ENCODE results near the gene TES. TPM values are rescaled to one million over a fixed set of nuclear protein-coding genes. Genes with fewer than 3 reads are reported as not detected.

TES gene
- total and polyA plus RNA-seq, 2 of the 8 experiments (the other 6 are each of a cell fraction or from before 2014, with no cell fraction given), result 18.2 to 36.3 TPM

GRCh38 chr7:116219834-116220233 lies 9.5 kb downstream of the TES start:
- no peak overlapping the region for H2BK20ac ChIP-seq (ENCODE audit: low read length)
- no peaks in the 10 kb centered on the region for H3K9me3 ChIP-seq (ENCODE audit: insufficient read depth in 2 of 2, low read depth in 1 of 2, low read length in 1 of 2)
- POLR2A ChIA-PET (ENCODE audit: partially characterized antibody), result interaction anchor here (1.3 kb wide), 1 partner anchor 9 kb away, joined by 4 read pairs; the partner anchor contains the start of gene TES
- no peak overlapping the region for H2BK15ac ChIP-seq (ENCODE audit: low read length)
- H3K79me2 ChIP-seq (ENCODE audit: control insufficient read depth in 1 of 2, insufficient read depth in 2 of 2, low read length in 2 of 2), result peaks cover 0 to 14% of the 10 kb centered on the region in 2 experiments; a peak in 3 of 4 replicates
- no peak overlapping the region for H3K4me3 ChIP-seq (ENCODE audit: extremely low read depth in 1 of 4, insufficient read depth in 2 of 4, low read depth in 3 of 4, low read length in 4 of 4)
- no peak overlapping the region for H3K23ac ChIP-seq (ENCODE audit: insufficient read length)
- CTCF ChIA-PET (ENCODE audit: partially characterized antibody), result interaction anchor here (0.7 to 1.7 kb wide), 2 partner anchors 16 to 40 kb away, joined by 3 to 8 read pairs; no protein-coding TSS in a partner anchor
- no peak overlapping the region for H3K14ac ChIP-seq (ENCODE audit: insufficient read length)
- FAIRE-seq (no peak), DNase-seq (ENCODE audit: low read depth in 1 of 2, low spot score in 2 of 2) (no peak)
- no peak overlapping the region for H2AK5ac ChIP-seq (ENCODE audit: low read depth, low read length)
- H2AFZ ChIP-seq (ENCODE audit: low read length), result no peak overlapping the region
- H3K18ac ChIP-seq (ENCODE audit: extremely low read depth, low read length), result no peak overlapping the region
- H3K4me1 ChIP-seq (replicated peaks in 1 of 4; ENCODE audit: control insufficient read depth in 3 of 4, insufficient read depth in 4 of 4, low read length in 3 of 4), result no peaks in the 10 kb centered on the region
- no peak overlapping the region for H4K5ac ChIP-seq (ENCODE audit: insufficient read length, low read depth, low read length)
- H4K91ac ChIP-seq (replicated peaks; ENCODE audit: insufficient read length, low read length), result no peak overlapping the region
- H3K27me3 ChIP-seq (replicated peaks in 1 of 4; ENCODE audit: control insufficient read depth in 3 of 4, extremely low read depth in 1 of 4, insufficient read depth in 3 of 4, low read length in 3 of 4), result no peaks in the 10 kb centered on the region
- H2BK5ac ChIP-seq (ENCODE audit: low read depth, low read length), result no peak overlapping the region
- no peaks in the 10 kb centered on the region for H4K20me1 ChIP-seq (replicated peaks in 1 of 2; ENCODE audit: control insufficient read depth in 1 of 2, insufficient read depth in 2 of 2, low read length in 2 of 2)
- H2BK12ac ChIP-seq (ENCODE audit: low read depth, low read length), result no peak overlapping the region
- no peaks in the 10 kb centered on the region; a peak in 1 of 8 replicates for H3K36me3 ChIP-seq (ENCODE audit: control insufficient read depth in 2 of 4, insufficient read depth in 4 of 4, low read length in 3 of 4)
- no peak overlapping the region for H3K56ac ChIP-seq (replicated peaks; ENCODE audit: insufficient read length, low read depth, low read length)
- no peak overlapping the region for H3K27ac ChIP-seq (ENCODE audit: low read depth, low read length)
- no peak overlapping the region for H2BK120ac ChIP-seq (replicated peaks; ENCODE audit: low read depth, low read length)
- H3K4ac ChIP-seq (replicated peaks; ENCODE audit: insufficient read length, low read depth, low read length), result no peak overlapping the region
- no peaks in the 10 kb centered on the region for H3K79me1 ChIP-seq (ENCODE audit: low read depth, low read length)
- no peaks in the 10 kb centered on the region for H3K23me2 ChIP-seq (ENCODE audit: low read depth, low read length)
- H3K9ac ChIP-seq (replicated peaks in 1 of 4; ENCODE audit: extremely low read depth in 1 of 4, low read depth in 3 of 4, low read length in 3 of 4), result no peak overlapping the region
- 94% methylated on average over 4 of the region's 4 CpGs; no CpG with 5 or more reads in 1 of the 2 experiments for WGBS, 2 experiments (ENCODE audit: extremely low coverage in 1 of 2, insufficient coverage in 1 of 2, insufficient read length in 1 of 2, insufficient replicate concordance in 2 of 2, low coverage in 1 of 2, low lambda C conversion rate in 2 of 2, missing lambda C conversion rate in 1 of 2)
- no peak overlapping the region for H3K4me2 ChIP-seq (ENCODE audit: insufficient read depth in 1 of 2, low read depth in 2 of 2, low read length in 2 of 2)
- no peak overlapping the region for H4K8ac ChIP-seq (ENCODE audit: extremely low read depth, insufficient read depth, low read length)
- TF ChIP-seq GABPA (IDR thresholded peaks at IDR 0.05; ENCODE audit: borderline replicate concordance, insufficient read depth, low read length), result no peak
- TF ChIP-seq RFX5 (IDR thresholded peaks at IDR 0.05; ENCODE audit: borderline replicate concordance, low read depth, low read length), result no peak
- TF ChIP-seq E2F6 (IDR thresholded peaks at IDR 0.05), result no peak
- TF ChIP-seq SRF (IDR thresholded peaks at IDR 0.05; ENCODE audit: low read depth, low read length), result no peak
- no peak for TF ChIP-seq SP2 (IDR thresholded peaks at IDR 0.05; ENCODE audit: low read length)
- no peak for TF ChIP-seq ATF2 (IDR thresholded peaks at IDR 0.05; ENCODE audit: low read length)
- no peak for TF ChIP-seq ASH2L (IDR thresholded peaks at IDR 0.05; ENCODE audit: low read length)
- no peak for TF ChIP-seq TBP (IDR thresholded peaks at IDR 0.05; ENCODE audit: low read depth, low read length)
- no peak for TF ChIP-seq SIRT6 (IDR thresholded peaks at IDR 0.05; ENCODE audit: low read length)
- TF ChIP-seq ATF3 (IDR thresholded peaks at IDR 0.05; ENCODE audit: insufficient read depth, low read depth, low read length), result no peak
- no peak for TF ChIP-seq TCF12 (IDR thresholded peaks at IDR 0.05; ENCODE audit: low read depth, low read length)
- no peak for TF ChIP-seq EZH2 (IDR thresholded peaks at IDR 0.05; ENCODE audit: low read depth, low read length, severe bottlenecking)
